Measurements from ENCODE around the gene PCMTD2. TPM values are rescaled to one million over a fixed set of nuclear protein-coding genes. Genes with fewer than 3 reads are reported as not detected.

PCMTD2 gene
- total and polyA plus RNA-seq, 2 of the 13 experiments (the other 11 are each of a cell fraction or from before 2014, with no cell fraction given): 47.0 to 76.9 TPM

DNA sequence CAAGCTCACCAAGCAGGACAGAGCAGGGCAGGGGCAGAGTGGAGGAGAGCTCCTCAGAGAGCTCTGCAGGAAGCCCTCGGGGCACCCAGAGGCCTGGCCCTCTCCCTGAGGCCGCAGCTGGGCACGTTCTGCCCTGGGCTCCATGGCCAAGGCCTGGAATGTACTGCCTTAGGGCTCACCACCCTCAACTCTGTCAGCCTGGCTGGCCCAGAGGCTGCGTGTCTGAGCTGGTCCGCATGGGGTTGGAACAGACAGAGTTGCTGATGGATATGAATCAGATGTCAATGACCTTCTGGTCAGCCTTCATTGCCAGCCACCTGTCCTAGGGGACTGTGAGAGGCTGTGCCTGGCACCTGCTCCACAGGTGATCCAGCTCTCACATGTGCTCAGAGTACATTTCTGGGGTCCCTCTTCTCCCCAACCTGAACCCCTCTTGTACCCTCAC is 33.2 kb upstream of the PCMTD2 start (continued):
- 0 out of 2 replicates have a peak, but pooled peaks have one; percentile 26 for TF ChIP-seq ZNF607 (CRISPR knock-in tag; IDR thresholded peaks at IDR 0.05; ENCODE audit: borderline replicate concordance)
- TF ChIP-seq, protein P1, sequence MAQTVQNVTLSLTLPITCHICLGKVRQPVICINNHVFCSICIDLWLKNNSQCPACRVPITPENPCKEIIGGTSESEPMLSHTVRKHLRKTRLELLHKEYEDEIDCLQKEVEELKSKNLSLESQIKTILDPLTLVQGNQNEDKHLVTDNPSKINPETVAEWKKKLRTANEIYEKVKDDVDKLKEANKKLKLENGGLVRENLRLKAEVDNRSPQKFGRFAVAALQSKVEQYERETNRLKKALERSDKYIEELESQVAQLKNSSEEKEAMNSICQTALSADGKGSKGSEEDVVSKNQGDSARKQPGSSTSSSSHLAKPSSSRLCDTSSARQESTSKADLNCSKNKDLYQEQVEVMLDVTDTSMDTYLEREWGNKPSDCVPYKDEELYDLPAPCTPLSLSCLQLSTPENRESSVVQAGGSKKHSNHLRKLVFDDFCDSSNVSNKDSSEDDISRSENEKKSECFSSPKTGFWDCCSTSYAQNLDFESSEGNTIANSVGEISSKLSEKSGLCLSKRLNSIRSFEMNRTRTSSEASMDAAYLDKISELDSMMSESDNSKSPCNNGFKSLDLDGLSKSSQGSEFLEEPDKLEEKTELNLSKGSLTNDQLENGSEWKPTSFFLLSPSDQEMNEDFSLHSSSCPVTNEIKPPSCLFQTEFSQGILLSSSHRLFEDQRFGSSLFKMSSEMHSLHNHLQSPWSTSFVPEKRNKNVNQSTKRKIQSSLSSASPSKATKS (CRISPR knock-in tag; IDR thresholded peaks at IDR 0.05): no peak
- no peak for TF ChIP-seq POLR2G (IDR thresholded peaks at IDR 0.05; ENCODE audit: low read depth, low read length)
- TF ChIP-seq FOXP1 (IDR thresholded peaks at IDR 0.05): no peak
- no peak for TF ChIP-seq FOXP1 (CRISPR knock-in tag; IDR thresholded peaks at IDR 0.05)
- TF ChIP-seq HOXA9 (CRISPR knock-in tag; IDR thresholded peaks at IDR 0.05; ENCODE audit: borderline replicate concordance): no peak
- no peak for TF ChIP-seq ARHGAP35 (CRISPR knock-in tag; IDR thresholded peaks at IDR 0.05; ENCODE audit: borderline replicate concordance)
- TF ChIP-seq JUNB (CRISPR knock-in tag; IDR thresholded peaks at IDR 0.05; ENCODE audit: borderline replicate concordance): no peak
- TF ChIP-seq NRL (CRISPR knock-in tag; IDR thresholded peaks at IDR 0.05; ENCODE audit: borderline replicate concordance): 0 out of 2 replicates have a peak, but pooled peaks have one; percentile 45
- no peak for TF ChIP-seq NFE2L2 (IDR thresholded peaks at IDR 0.05; ENCODE audit: low read length)
- TF ChIP-seq ZNF24 (IDR thresholded peaks at IDR 0.05): no peak
- TF ChIP-seq SRSF4 (IDR thresholded peaks at IDR 0.05; ENCODE audit: low read depth, low read length, poor library complexity, severe bottlenecking): no peak
- no peak for TF ChIP-seq TAF1 (CRISPR knock-in tag; IDR thresholded peaks at IDR 0.05)
- TF ChIP-seq HOXA5 (CRISPR knock-in tag; IDR thresholded peaks at IDR 0.05): no peak
- peak; percentile 52 for TF ChIP-seq FOSL2 (CRISPR knock-in tag; IDR thresholded peaks at IDR 0.05)
- TF ChIP-seq HNRNPH1 (optimal IDR thresholded peaks at IDR 0.05; ENCODE audit: low read depth, low read length): no peak
